Small intestine (tissue), 7 donors: ENCODE measurements around the gene CNDP2. TPM values are rescaled to one million over a fixed set of nuclear protein-coding genes. Genes with fewer than 3 reads are reported as not detected.

Experiments
- DNase-seq, 2 donors: peaks; one replicate each; pipeline versions ENCODE4 v3.0.0 to v3.0.0-alpha.2; 2013
- FAIRE-seq: peaks from 2 replicates; lab custom pipeline; 2012; peaks lifted over from hg19 to GRCh38; lab: Jason Lieb, UNC
- H3K27ac ChIP-seq, 3 donors: one replicate each; pipeline ENCODE4 v1.5.1; 2013; ENCODE audit warnings: low read length in 2 of 3, mild to moderate bottlenecking in 2 of 3, control low read depth in 1 of 3, inconsistent platforms in 1 of 3, low read depth in 1 of 3, moderate library complexity in 1 of 3
- H3K27me3 ChIP-seq, 3 donors: one replicate each; pipeline ENCODE4 v1.6.1; 2013; ENCODE audit warnings: low read length in 3 of 3, inconsistent platforms in 1 of 3; ENCODE audit not compliant: control insufficient read depth in 3 of 3, insufficient read depth in 3 of 3
- H3K36me3 ChIP-seq, 3 donors: one replicate each; pipeline ENCODE4 v1.6.1; 2013; ENCODE audit warnings: low read length in 3 of 3, inconsistent platforms in 1 of 3, low read depth in 1 of 3, mild to moderate bottlenecking in 1 of 3, moderate library complexity in 1 of 3; ENCODE audit not compliant: control insufficient read depth in 3 of 3, insufficient read depth in 2 of 3
- H3K4me1 ChIP-seq, 3 donors: one replicate each; pipeline ENCODE4 v1.6.1; 2013; ENCODE audit warnings: low read length in 2 of 3, inconsistent platforms in 1 of 3, low read depth in 1 of 3, mild to moderate bottlenecking in 1 of 3, moderate library complexity in 1 of 3; ENCODE audit not compliant: control insufficient read depth in 3 of 3, insufficient read depth in 2 of 3
- H3K4me3 ChIP-seq, 3 donors: one replicate each; pipeline ENCODE4 v1.5.1; 2013; ENCODE audit warnings: low read length in 3 of 3, control low read depth in 1 of 3, inconsistent platforms in 1 of 3, low read depth in 1 of 3, mild to moderate bottlenecking in 1 of 3, moderate library complexity in 1 of 3
- H3K9me3 ChIP-seq, 2 donors: one replicate each; pipeline ENCODE4 v1.6.1; 2013; ENCODE audit warnings: low read depth in 1 of 2, low read length in 1 of 2; ENCODE audit not compliant: control insufficient read depth in 2 of 2, insufficient read depth in 1 of 2
- whole genome bisulfite sequencing, 3 donors: extraction: QIAGEN DNeasy Blood & Tissue Kit; methylation state at CpG; one replicate each; pipeline ENCODE4 v1.1.7; 2013; 5-methylcytosine and 5-hydroxymethylcytosine counted together
- polyA plus RNA-seq, 4 donors: library from polyadenylated mRNA; stranded (reverse) in 3 of 4; unstranded in 1 of 4; fragments of 200-250 nt in 3 of 4; fragments of 120-200 nt in 1 of 4; gene quantifications; one replicate each; pipeline versions ENCODE4 v1.2.1 to v1.2.3, GENCODE V29; 2013
- donor health status: healthy with polysubstance abuse.
- donor health status: control.
- donor health status: control.
- donor health status: Bipolar disorder and iron deficiency.
- donor health status: healthy.

Gene CNDP2
- polyA plus RNA-seq, 4 donors, result 215 to 423 (median 327) TPM

- peaks cover 32 to 92% (median 35%) of the 10 kb centered on the region in 3 donors for H3K36me3 ChIP-seq
- DNase-seq, result no peak
- 69 to 78% (median 76%) methylated on average over 23 of the region's 23 CpGs for WGBS, 3 donors
These were observed 11.1 kb downstream of the CNDP2 start for GRCh38 chr18:74507097-74507881.

GRCh38 chr18:74507927-74508326 lies 11.8 kb downstream of the CNDP2 start:
- H3K27ac ChIP-seq, result peak overlapping the region in 2 of 3 donors; percentile 27 to 76

More at GRCh38 chr18:74507097-74507881, 11.1 kb downstream of the CNDP2 start:
- no peaks in the 10 kb centered on the region for H3K27me3 ChIP-seq
- H3K4me3 ChIP-seq, result no peak overlapping the region
- FAIRE-seq, result no peak
- H3K27ac ChIP-seq, result peak overlapping the region in 2 of 3 donors; percentile 42 to 57
- no peaks in the 10 kb centered on the region for H3K9me3 ChIP-seq
- peaks cover 0 to 37% (median 5%) of the 10 kb centered on the region in 3 donors for H3K4me1 ChIP-seq

GRCh38 chr18:74508366-74508765 lies 12.2 kb downstream of the CNDP2 start:
- Histone ChIP-seq H3K27ac (peak overlapping the region; percentile 1 to 76 (median 59)), H3K4me1 (peaks cover 0 to 37% (median 3%) of the 10 kb centered on the region in 3 donors), H3K36me3 (peaks cover 29 to 94% (median 34%) of the 10 kb centered on the region in 3 donors), H3K4me3 (no peak overlapping the region), H3K9me3 (no peaks in the 10 kb centered on the region), H3K27me3 (no peaks in the 10 kb centered on the region)
- no peak for DNase-seq
- no peak for FAIRE-seq
- WGBS, 3 donors, result 33 to 64% (median 50%) methylated on average over 9 of the region's 9 CpGs

More at GRCh38 chr18:74507927-74508326, 11.8 kb downstream of the CNDP2 start:
- peaks cover 0 to 37% (median 3%) of the 10 kb centered on the region in 3 donors for H3K4me1 ChIP-seq
- no peak for FAIRE-seq
- H3K4me3 ChIP-seq, result no peak overlapping the region
- peaks cover 32 to 93% (median 35%) of the 10 kb centered on the region in 3 donors for H3K36me3 ChIP-seq
- no peak for DNase-seq
- H3K9me3 ChIP-seq, result no peaks in the 10 kb centered on the region
- WGBS, 3 donors, result 86 to 90% (median 89%) methylated on average over 14 of the region's 14 CpGs
- no peaks in the 10 kb centered on the region for H3K27me3 ChIP-seq

DNA sequence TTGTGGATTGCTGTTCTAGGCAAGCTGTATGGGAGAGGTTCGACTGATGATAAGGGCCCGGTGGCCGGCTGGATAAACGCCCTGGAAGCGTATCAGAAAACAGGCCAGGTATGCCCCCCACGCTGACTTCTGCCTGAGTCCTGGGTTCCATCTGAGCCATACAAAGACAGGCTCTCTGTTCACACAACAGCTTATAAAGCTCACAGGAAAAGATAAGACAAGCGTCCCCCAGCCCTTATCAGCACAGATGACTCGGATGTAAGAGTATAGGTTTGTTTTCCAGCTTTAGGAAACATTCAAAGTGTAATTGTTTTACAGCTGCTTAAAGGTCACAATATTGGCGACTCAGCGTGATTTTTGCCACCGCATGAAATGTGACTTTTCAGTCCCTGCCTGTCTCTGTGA lies 12.7 kb downstream of the CNDP2 start:
- Histone ChIP-seq H3K36me3 (peaks cover 27 to 95% (median 35%) of the 10 kb centered on the region in 3 donors), H3K4me1 (peaks cover 0 to 37% (median 3%) of the 10 kb centered on the region in 3 donors), H3K4me3 (no peak overlapping the region), H3K9me3 (no peaks in the 10 kb centered on the region), H3K27me3 (no peaks in the 10 kb centered on the region), H3K27ac (peak overlapping the region in 2 of 3 donors; percentile 1 to 76)
- peak; percentile 88 to 94 for DNase-seq
- FAIRE-seq, result no peak
- 16 to 58% (median 49%) methylated on average over 11 of the region's 11 CpGs for WGBS, 3 donors

- no peaks in the 10 kb centered on the region for H3K9me3 ChIP-seq
- H3K36me3 ChIP-seq, result peaks cover 27 to 93% (median 36%) of the 10 kb centered on the region in 3 donors
- DNase-seq, result no peak
- H3K27me3 ChIP-seq, result no peaks in the 10 kb centered on the region
- peaks cover 0 to 37% (median 3%) of the 10 kb centered on the region in 3 donors for H3K4me1 ChIP-seq
- H3K27ac ChIP-seq, result no peak overlapping the region
- no peak for FAIRE-seq
- 87 to 88% (median 88%) methylated on average over 29 of the region's 29 CpGs for WGBS, 3 donors
- no peak overlapping the region for H3K4me3 ChIP-seq
These were observed 13.9 kb downstream of the CNDP2 start for GRCh38 chr18:74509856-74510769.

GRCh38 chr18:74510770-74511095 lies 14.6 kb downstream of the CNDP2 start:
- H3K4me3 ChIP-seq, result no peak overlapping the region
- peaks cover 0 to 37% (median 6%) of the 10 kb centered on the region in 3 donors for H3K4me1 ChIP-seq
- no peaks in the 10 kb centered on the region for H3K27me3 ChIP-seq
- no peak overlapping the region for H3K27ac ChIP-seq
- FAIRE-seq (no peak), DNase-seq (no peak)
- no peaks in the 10 kb centered on the region for H3K9me3 ChIP-seq
- peaks cover 26 to 94% (median 37%) of the 10 kb centered on the region in 3 donors for H3K36me3 ChIP-seq
- 94% methylated on average over 12 of the region's 12 CpGs for WGBS, 3 donors

- no peak overlapping the region for H3K27ac ChIP-seq
- H3K4me3 ChIP-seq, result no peak overlapping the region
- H3K9me3 ChIP-seq, result no peaks in the 10 kb centered on the region
- FAIRE-seq (no peak), DNase-seq (no peak)
- peaks cover 0 to 36% (median 8%) of the 10 kb centered on the region in 3 donors for H3K4me1 ChIP-seq
- no peaks in the 10 kb centered on the region for H3K27me3 ChIP-seq
- peaks cover 36 to 94% (median 42%) of the 10 kb centered on the region in 3 donors for H3K36me3 ChIP-seq
- 82 to 88% (median 84%) methylated on average over 7 of the region's 7 CpGs for WGBS, 3 donors
These were observed 15.7 kb downstream of the CNDP2 start for GRCh38 chr18:74511823-74512222.
